Measurements from ENCODE around the gene LRCH4. TPM values are rescaled to one million over a fixed set of nuclear protein-coding genes. Genes with fewer than 3 reads are reported as not detected.
A peak's percentile ranks its signal among the peaks of the same experiment; 100 is the strongest.
"Not testable (repeated sequence)": the region's sequence is repeated elsewhere in the genome, so short reads cannot be mapped to it uniquely, and the experiment has no call there.

LRCH4 gene
- total RNA-seq, 2 donors from 2014 or later, result 144 to 154 TPM

GRCh38 chr7:100546129-100546925, 39.6 kb downstream of the LRCH4 start:
- DNase-seq, result no peak
- peak overlapping the region; percentile 83 to 99 for H3K4me3 Mint-ChIP-seq

GRCh38 chr7:100545360-100546128, 40.4 kb downstream of the LRCH4 start:
- no peaks in the 10 kb centered on the region for H3K27me3 Mint-ChIP-seq (ENCODE audit: low read depth)
- ATAC-seq (replicated peaks in 1 of 2) (peak; percentile 78 to 85), DNase-seq (peak; percentile 74 to 79)
- H3K36me3 Mint-ChIP-seq (ENCODE audit: insufficient read depth in 2 of 2), result peaks cover 6 to 13% of the 10 kb centered on the region in 2 donors
- peak overlapping the region; percentile 94 for H3K27ac Mint-ChIP-seq
- H3K4me1 Mint-ChIP-seq (ENCODE audit: low read depth), result peaks cover 99% of the 10 kb centered on the region
- no peaks in the 10 kb centered on the region for H3K9me3 Mint-ChIP-seq
- H3K4me3 Mint-ChIP-seq, result peak overlapping the region; percentile 83 to 99

More at GRCh38 chr7:100546129-100546925, 39.6 kb downstream of the LRCH4 start:
- ATAC-seq (replicated peaks in 1 of 2), result no peak
- Mint-ChIP-seq H3K36me3 (ENCODE audit: insufficient read depth in 2 of 2) (peaks cover 4 to 10% of the 10 kb centered on the region in 2 donors), H3K4me1 (ENCODE audit: low read depth) (peaks cover 94% of the 10 kb centered on the region), H3K27me3 (ENCODE audit: low read depth) (no peaks in the 10 kb centered on the region), H3K27ac (peak overlapping the region; percentile 94), H3K9me3 (no peaks in the 10 kb centered on the region)

- peak overlapping the region; percentile 83 to 99 for H3K4me3 Mint-ChIP-seq
- H3K4me1 Mint-ChIP-seq (ENCODE audit: low read depth), result peaks cover 98% of the 10 kb centered on the region
- H3K27me3 Mint-ChIP-seq (ENCODE audit: low read depth), result no peaks in the 10 kb centered on the region
- H3K9me3 Mint-ChIP-seq, result no peaks in the 10 kb centered on the region
- peaks cover 2 to 9% of the 10 kb centered on the region in 2 donors for H3K36me3 Mint-ChIP-seq (ENCODE audit: insufficient read depth in 2 of 2)
- no peak for DNase-seq
- H3K27ac Mint-ChIP-seq, result peak overlapping the region; percentile 94
- no peak for ATAC-seq (replicated peaks in 1 of 2)
These were observed 41.0 kb downstream of the LRCH4 start for GRCh38 chr7:100544967-100545359.

- H3K4me1 Mint-ChIP-seq (ENCODE audit: low read depth), result peaks cover 93% of the 10 kb centered on the region
- no peaks in the 10 kb centered on the region for H3K27me3 Mint-ChIP-seq (ENCODE audit: low read depth)
- peaks cover 2 to 10% of the 10 kb centered on the region in 2 donors for H3K36me3 Mint-ChIP-seq (ENCODE audit: insufficient read depth in 2 of 2)
- DNase-seq, result peak in 1 of 2 donors; percentile 30
- H3K27ac Mint-ChIP-seq, result peak overlapping the region; percentile 94
- peak overlapping the region; percentile 83 to 99 for H3K4me3 Mint-ChIP-seq
- ATAC-seq (replicated peaks in 1 of 2), result peak in 1 of 2 donors; percentile 6
- no peaks in the 10 kb centered on the region for H3K9me3 Mint-ChIP-seq
These were observed 41.5 kb downstream of the LRCH4 start for GRCh38 chr7:100544386-100544785.

- H3K4me1 Mint-ChIP-seq (ENCODE audit: low read depth), result peaks cover 91% of the 10 kb centered on the region
- no peaks in the 10 kb centered on the region for H3K9me3 Mint-ChIP-seq
- peaks cover 6 to 12% of the 10 kb centered on the region in 2 donors for H3K36me3 Mint-ChIP-seq (ENCODE audit: insufficient read depth in 2 of 2)
- H3K27ac Mint-ChIP-seq, result peak overlapping the region; percentile 94
- DNase-seq (no peak), ATAC-seq (replicated peaks in 1 of 2) (no peak)
- peak overlapping the region; percentile 83 to 99 for H3K4me3 Mint-ChIP-seq
- H3K27me3 Mint-ChIP-seq (ENCODE audit: low read depth), result no peaks in the 10 kb centered on the region
These were observed 42.3 kb downstream of the LRCH4 start for GRCh38 chr7:100543586-100543985.

- H3K27ac Mint-ChIP-seq, result peak overlapping the region; percentile 70
- ATAC-seq (replicated peaks in 1 of 2), result peak in 1 of 2 donors; percentile 4
- H3K9me3 Mint-ChIP-seq; DNase-seq; H3K36me3 Mint-ChIP-seq (ENCODE audit: insufficient read depth in 2 of 2); H3K27me3 Mint-ChIP-seq (ENCODE audit: low read depth): not testable (repeated sequence)
- peaks cover 73% of the 10 kb centered on the region for H3K4me1 Mint-ChIP-seq (ENCODE audit: low read depth)
- H3K4me3 Mint-ChIP-seq, result peak overlapping the region; percentile 83 to 99
These were observed 44.6 kb downstream of the LRCH4 start for GRCh38 chr7:100541309-100541708.

GRCh38 chr7:100540073-100540723, 45.7 kb downstream of the LRCH4 start:
- DNase-seq (no peak), ATAC-seq (replicated peaks in 1 of 2) (no peak)
- peak overlapping the region; percentile 79 for H3K27ac Mint-ChIP-seq
- H3K9me3 Mint-ChIP-seq, result no peaks in the 10 kb centered on the region
- peaks cover 6 to 7% of the 10 kb centered on the region in 2 donors for H3K36me3 Mint-ChIP-seq (ENCODE audit: insufficient read depth in 2 of 2)
- no peaks in the 10 kb centered on the region for H3K27me3 Mint-ChIP-seq (ENCODE audit: low read depth)
- H3K4me1 Mint-ChIP-seq (ENCODE audit: low read depth), result peaks cover 62% of the 10 kb centered on the region
- H3K4me3 Mint-ChIP-seq, result peak overlapping the region; percentile 83 to 99

GRCh38 chr7:100539436-100540006, 46.4 kb downstream of the LRCH4 start:
- no peaks in the 10 kb centered on the region for H3K27me3 Mint-ChIP-seq (ENCODE audit: low read depth)
- peak overlapping the region; percentile 83 to 99 for H3K4me3 Mint-ChIP-seq
- ATAC-seq (replicated peaks in 1 of 2), result no peak
- peaks cover 55% of the 10 kb centered on the region for H3K4me1 Mint-ChIP-seq (ENCODE audit: low read depth)
- peak overlapping the region; percentile 79 for H3K27ac Mint-ChIP-seq
- H3K36me3 Mint-ChIP-seq (ENCODE audit: insufficient read depth in 2 of 2), result peaks cover 6 to 7% of the 10 kb centered on the region in 2 donors
- peak in 1 of 2 donors; percentile 29 for DNase-seq
- no peaks in the 10 kb centered on the region for H3K9me3 Mint-ChIP-seq

- no peaks in the 10 kb centered on the region for H3K27me3 Mint-ChIP-seq (ENCODE audit: low read depth)
- H3K27ac Mint-ChIP-seq, result peak within 1 kb of the TSS; percentile 79
- peaks cover 48% of the 10 kb centered on the region for H3K4me1 Mint-ChIP-seq (ENCODE audit: low read depth)
- peak; percentile 100 for DNase-seq
- no peaks in the 10 kb centered on the region for H3K9me3 Mint-ChIP-seq
- peaks cover 6 to 7% of the 10 kb centered on the region in 2 donors for H3K36me3 Mint-ChIP-seq (ENCODE audit: insufficient read depth in 2 of 2)
- peak within 1 kb of the TSS; percentile 83 to 99 for H3K4me3 Mint-ChIP-seq
- ATAC-seq (replicated peaks in 1 of 2), result peak; percentile 91 to 93
These were observed 47.1 kb downstream of the LRCH4 start, which contains the start of gene AGFG2 for GRCh38 chr7:100538654-100539435. AGFG2 (plus strand) TSS chr7:100539203; CDS start chr7:100539347, 144 bp downstream.

GRCh38 chr7:100538348-100538653, 47.6 kb downstream of the LRCH4 start:
- peaks cover 43% of the 10 kb centered on the region for H3K4me1 Mint-ChIP-seq (ENCODE audit: low read depth)

GRCh38 chr7:100536695-100537094, 49.2 kb downstream of the LRCH4 start:
- not testable (repeated sequence) for H3K36me3 Mint-ChIP-seq (ENCODE audit: insufficient read depth in 2 of 2); H3K4me3 Mint-ChIP-seq; H3K9me3 Mint-ChIP-seq; ATAC-seq (replicated peaks in 1 of 2); H3K27me3 Mint-ChIP-seq (ENCODE audit: low read depth); DNase-seq
- Mint-ChIP-seq H3K4me1 (ENCODE audit: low read depth) (peaks cover 27% of the 10 kb centered on the region), H3K27ac (peak overlapping the region; percentile 29)

More at GRCh38 chr7:100538348-100538653, 47.6 kb downstream of the LRCH4 start:
- H3K9me3 Mint-ChIP-seq, result no peaks in the 10 kb centered on the region
- peak overlapping the region; percentile 74 to 99 for H3K4me3 Mint-ChIP-seq
- H3K27me3 Mint-ChIP-seq (ENCODE audit: low read depth), result no peaks in the 10 kb centered on the region
- peaks cover 6 to 7% of the 10 kb centered on the region in 2 donors for H3K36me3 Mint-ChIP-seq (ENCODE audit: insufficient read depth in 2 of 2)
- DNase-seq, result no peak
- ATAC-seq (replicated peaks in 1 of 2), result no peak
- H3K27ac Mint-ChIP-seq, result peak overlapping the region; percentile 53

GRCh38 chr7:100535982-100536381, 49.9 kb downstream of the LRCH4 start:
- H3K4me1 Mint-ChIP-seq (ENCODE audit: low read depth), result peaks cover 20% of the 10 kb centered on the region
- H3K27ac Mint-ChIP-seq; DNase-seq; H3K27me3 Mint-ChIP-seq (ENCODE audit: low read depth); H3K4me3 Mint-ChIP-seq; H3K9me3 Mint-ChIP-seq; ATAC-seq (replicated peaks in 1 of 2); H3K36me3 Mint-ChIP-seq (ENCODE audit: insufficient read depth in 2 of 2): not testable (repeated sequence)

Data from activated T-cell treated with anti-CD3 and anti-CD28 coated beads, Interleukin-2, amount 50 U/mL, for 72 hours (primary cell).